Transverse colon (tissue), 3 donors: ENCODE data around the gene DNAH7.

ENCODE experiments used
- CTCF ChIP-seq, 5 experiments: fragments of 200-600 bp in 3 of 5; fragments of 450-650 bp in 2 of 5; sonication (generic) in 3 of 5; IDR thresholded peaks; 1 replicate in 2 of 5; 2 replicates in 3 of 5; pipeline ENCODE4 v1.5.1; 2016 to 2017; ENCODE audit warnings: antibody characterized with exemption in 5 of 5, inconsistent platforms in 3 of 5, mild to moderate bottlenecking in 2 of 5, moderate library complexity in 1 of 5
- POLR2A ChIP-seq: fragments of 450-650 bp; IDR thresholded peaks from one replicate; pipeline ENCODE4 v1.6.1; 2016; ENCODE audit warnings: antibody characterized with exemption, mild to moderate bottlenecking, moderate library complexity

- no peak for TF ChIP-seq CTCF (IDR thresholded peaks at IDR 0.05)
- no peak for TF ChIP-seq POLR2A
Measured at GRCh38 chr2:196059491-196059960, 9.1 kb downstream of the DNAH7 start.
